Aorta (tissue), 5 donors: ENCODE measurements around the gene HEXD. TPM values are rescaled to one million over a fixed set of nuclear protein-coding genes. Genes with fewer than 3 reads are reported as not detected.
"Not testable (repeated sequence)": the region's sequence is repeated elsewhere in the genome, so short reads cannot be mapped to it uniquely, and the experiment has no call there.

ENCODE experiments used
- ATAC-seq: fragments of 200-7000 bp; cut with Tn5 transposase; one replicate; pipeline ENCODE4 v1.9.1; 2022; ENCODE audit warnings: moderate library complexity; ENCODE audit not compliant: low FRiP score
- DNase-seq, 2 donors: peaks; one replicate each; pipeline ENCODE4 v3.0.0-alpha.2; 2020
- H3K27ac ChIP-seq, 2 donors: one replicate each; pipeline ENCODE4 v1.5.1; 2013; ENCODE audit warnings: low read length in 2 of 2, mild to moderate bottlenecking in 2 of 2, moderate library complexity in 2 of 2, control low read depth in 1 of 2, inconsistent platforms in 1 of 2, low read depth in 1 of 2
- H3K27me3 ChIP-seq, 2 donors: one replicate each; pipeline ENCODE4 v1.6.1; 2013; ENCODE audit warnings: control low read depth in 1 of 2, low read length in 1 of 2, mild to moderate bottlenecking in 1 of 2, moderate library complexity in 1 of 2; ENCODE audit not compliant: insufficient read depth in 2 of 2, control insufficient read depth in 1 of 2
- H3K36me3 ChIP-seq, 2 donors: one replicate each; pipeline ENCODE4 v1.6.1; 2013; ENCODE audit warnings: control low read depth in 1 of 2, low read length in 1 of 2, mild to moderate bottlenecking in 1 of 2; ENCODE audit not compliant: insufficient read depth in 2 of 2, control insufficient read depth in 1 of 2
- H3K4me1 ChIP-seq, 2 donors: one replicate each; pipeline ENCODE4 v1.6.1; 2013; ENCODE audit warnings: low read length in 2 of 2, control low read depth in 1 of 2, mild to moderate bottlenecking in 1 of 2, moderate library complexity in 1 of 2; ENCODE audit not compliant: insufficient read depth in 2 of 2, control insufficient read depth in 1 of 2
- H3K4me3 ChIP-seq, 2 donors: one replicate each; pipeline ENCODE4 v1.5.1; 2013; ENCODE audit warnings: low read length in 2 of 2, control low read depth in 1 of 2, mild to moderate bottlenecking in 1 of 2
- H3K9me3 ChIP-seq: one replicate; pipeline ENCODE4 v1.6.1; 2013; ENCODE audit warnings: mild to moderate bottlenecking, low read length; ENCODE audit not compliant: control insufficient read depth
- WGBS, 2 donors: extraction: QIAGEN DNeasy Blood & Tissue Kit; methylation state at CpG; one replicate each; pipeline ENCODE4 v1.1.7; 2013; 5-methylcytosine and 5-hydroxymethylcytosine counted together
- intact Hi-C, 2 donors: fragments of 100-400 bp; cut with DNase I; formaldehyde crosslinking; loops; one replicate each; pipeline versions ENCODE4 v1.14.2 to v1.15.0; 2022
- long read RNA-seq, 2 donors: library from polyadenylated mRNA; unstranded; transcript quantifications; one replicate each; pipeline ENCODE4 v2.0.0, GENCODE V29; 2020 to 2021
- polyA plus RNA-seq, 2 donors: library from polyadenylated mRNA; stranded (reverse); fragments of 200-250 nt; gene quantifications; one replicate each; pipeline ENCODE4 v1.2.3, GENCODE V29; 2013
- total RNA-seq, 2 donors: library from RNA; stranded (reverse); fragmentation: NEBNext Ultra II Directional; extraction: Animal tissue kit (Norgen Biotek cat#: 25700); gene quantifications; one replicate each; pipeline ENCODE4 v1.2.1, GENCODE V29; 2021
- donor health status: healthy with polysubstance abuse.
- donor health status: Bipolar disorder and iron deficiency.
- donor health status: DM: no; HTN: no; CAD: no.
- donor health status: DM: no; HTN: no; CAD: no.
- donor health status: DM: yes; HTN: yes; CAD: no.

The HEXD gene
- 10 to 100 TPM; 14.8 to 34.7 TPM for total RNA-seq
- polyA plus RNA-seq, result 100 to 1,000 TPM in 1 of 2 donors, 10 to 100 TPM in 1; 15.7 to 133 TPM
- long read RNA-seq, donor 1, partial matches to known transcripts, result 30 of 47 reads
- long read RNA-seq, donor 1, other reads (novel, unspliced or antisense), result 17 of 47 reads
- long read RNA-seq, donor 2, partial matches to known transcripts, result 5 of 18 reads
- long read RNA-seq, donor 2, other reads (novel, unspliced or antisense), result 12 of 18 reads

DNA sequence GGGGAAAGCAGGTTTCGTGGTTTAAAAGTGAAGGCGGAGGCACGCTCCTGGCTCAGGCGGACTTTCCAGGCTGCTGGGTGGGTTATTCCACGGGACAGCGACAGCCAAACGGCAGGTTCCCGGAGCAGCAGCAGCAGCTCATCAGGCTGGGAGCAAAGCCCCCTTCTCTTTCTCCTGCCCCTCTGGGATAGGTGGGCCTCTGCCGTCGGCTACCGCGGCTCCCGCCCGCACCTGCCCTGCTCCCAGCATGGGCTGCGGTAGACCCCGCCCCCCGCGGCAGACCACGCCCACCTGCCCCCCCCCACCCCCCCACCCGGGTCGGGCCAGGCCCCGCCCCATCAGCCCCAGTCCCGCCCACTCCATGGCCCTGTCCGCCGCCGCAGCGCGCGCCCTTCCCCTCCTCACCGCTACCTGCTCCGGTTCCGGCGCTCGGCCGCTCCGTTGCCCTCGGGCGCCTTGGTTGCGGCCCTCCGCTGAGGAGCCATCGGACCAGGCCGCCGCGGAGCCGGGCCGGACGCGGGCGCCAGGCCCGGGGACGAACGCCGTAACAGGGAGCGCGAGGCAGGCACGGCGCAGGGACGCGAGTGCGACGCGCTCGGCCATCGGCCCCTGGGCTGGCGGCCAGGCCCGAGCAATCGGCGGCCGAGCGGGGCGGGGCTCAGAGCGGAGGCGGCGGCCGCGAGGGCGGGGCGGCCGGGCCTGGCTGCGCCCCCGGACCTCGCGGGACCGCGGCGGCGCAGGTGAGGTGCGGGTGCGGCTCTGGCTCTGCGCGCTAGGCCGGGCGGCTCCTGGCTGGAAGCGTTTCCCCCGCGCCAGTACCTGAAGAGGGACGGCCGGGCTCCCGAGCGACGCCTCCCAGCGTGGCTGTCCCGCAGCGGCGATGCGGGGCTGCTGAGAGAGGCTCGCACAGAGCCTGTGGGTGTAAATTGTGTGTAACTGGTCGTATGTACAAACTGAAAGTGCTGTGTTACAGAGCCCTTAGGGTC, at the start of gene HEXD, which contains the start of gene OGFOD3:
Gene HEXD, plus strand, starts transcription at position 347 of the 986 bp plus-strand sequence. CDS start 1,453 bp downstream, outside the sequence.
Gene OGFOD3, minus strand, starts transcription at position 586 of the 986 bp plus-strand sequence. Its CDS starts 101 bp downstream, at position 485.
- Histone ChIP-seq H3K4me1 (no peaks in the 10 kb centered on the region), H3K4me3 (peak within 1 kb of the TSS; percentile 59 to 85), H3K27ac (peak within 1 kb of the TSS in 1 of 2 donors; percentile 74), H3K9me3 (no peaks in the 10 kb centered on the region), H3K27me3 (no peaks in the 10 kb centered on the region), H3K36me3 (no peaks in the 10 kb centered on the region)
- peak; percentile 86 to 93 for DNase-seq
- 1 to 2% methylated on average over 75 to 108 of the region's 108 CpGs for WGBS, 2 donors
- intact Hi-C loops, result loop anchor here (2.0 to 10.0 kb wide), 2 partner anchors 137 to 231 kb away; partner anchors contain the start of gene WDR45B (in 1 of the 2)
- ATAC-seq, result peak; percentile 93

DNA sequence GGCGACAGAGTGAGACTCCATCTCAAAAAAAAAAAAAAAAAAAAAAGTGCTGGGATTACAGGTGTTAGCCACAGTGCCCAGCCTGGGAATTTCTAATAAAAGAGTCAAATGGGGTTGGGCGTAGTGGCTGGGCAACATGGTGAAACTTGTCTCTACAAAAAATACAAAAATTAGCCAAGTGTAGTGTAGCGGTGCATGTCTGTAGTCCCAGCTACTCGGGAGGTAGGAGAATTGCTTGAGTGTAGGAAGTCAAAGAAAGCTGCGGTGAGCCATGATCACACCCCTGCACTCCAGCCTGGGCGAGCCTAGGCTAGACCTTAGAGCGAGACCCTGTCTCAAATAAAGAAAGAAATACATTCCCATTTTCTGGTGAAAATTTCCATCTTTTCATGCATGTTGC, 48.9 kb upstream of the HEXD start:
- no peaks in the 10 kb centered on the region for H3K27me3 ChIP-seq
- 91 to 97% methylated on average over 6 to 7 of the region's 7 CpGs for WGBS, 2 donors
- no peak for ATAC-seq
- no peaks in the 10 kb centered on the region for H3K9me3 ChIP-seq
- no peak overlapping the region for H3K4me3 ChIP-seq
- no peak for DNase-seq
- intact Hi-C loops, result no loop called here
- H3K36me3 ChIP-seq, result no peaks in the 10 kb centered on the region
- no peak overlapping the region for H3K27ac ChIP-seq
- no peaks in the 10 kb centered on the region for H3K4me1 ChIP-seq

DNA sequence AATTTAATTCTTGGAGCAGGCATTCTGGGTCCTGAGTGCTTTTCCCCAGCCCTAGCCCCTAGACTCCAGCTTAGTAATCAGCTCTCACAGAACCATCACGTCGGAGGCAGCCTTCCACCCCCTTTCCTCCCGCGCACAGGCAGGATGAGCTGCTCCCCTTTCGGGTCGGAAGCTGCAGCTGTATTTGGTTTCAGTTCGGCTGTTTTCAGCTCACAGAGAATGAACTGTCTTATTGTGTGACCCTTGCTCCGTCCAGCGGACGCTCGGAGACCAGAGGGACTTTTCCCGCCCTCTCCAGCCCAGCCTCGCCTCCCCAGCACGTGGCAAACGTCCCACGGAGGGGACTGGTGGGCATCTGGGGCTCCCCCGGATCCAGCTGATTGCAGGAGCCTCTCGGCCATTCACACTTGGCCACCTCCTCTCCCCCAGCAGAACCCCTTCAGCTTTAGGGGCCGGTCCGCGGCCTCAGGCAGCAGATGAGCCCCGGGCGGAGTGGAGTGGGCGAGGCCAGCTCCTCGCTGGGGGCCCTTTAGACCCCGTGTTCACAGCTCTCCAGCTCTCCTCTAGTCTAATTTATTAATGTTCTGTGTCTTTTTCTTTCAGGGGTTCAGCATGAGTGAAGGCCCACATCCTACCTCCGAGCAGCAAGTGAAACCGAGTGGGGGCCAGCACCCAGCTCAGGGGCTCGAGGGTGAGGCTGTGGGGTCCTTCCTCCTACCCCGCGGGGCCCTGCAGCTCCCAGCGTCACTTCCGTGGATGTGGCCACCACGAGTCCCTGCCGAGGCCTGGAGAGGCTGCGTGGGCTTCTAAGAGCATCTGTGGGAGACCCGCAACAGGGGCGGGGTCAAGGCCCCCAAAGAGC, 47.4 kb upstream of the HEXD start:
- Histone ChIP-seq H3K9me3 (no peaks in the 10 kb centered on the region), H3K4me1 (no peaks in the 10 kb centered on the region), H3K36me3 (no peaks in the 10 kb centered on the region), H3K4me3 (peak overlapping the region in 1 of 2 donors; percentile 1), H3K27me3 (no peaks in the 10 kb centered on the region), H3K27ac (no peak overlapping the region)
- ATAC-seq (peak; percentile 8), DNase-seq (no peak)
- 36 to 39% methylated on average over 38 of the region's 38 CpGs for WGBS, 2 donors
- intact Hi-C loops, result no loop called here

DNA sequence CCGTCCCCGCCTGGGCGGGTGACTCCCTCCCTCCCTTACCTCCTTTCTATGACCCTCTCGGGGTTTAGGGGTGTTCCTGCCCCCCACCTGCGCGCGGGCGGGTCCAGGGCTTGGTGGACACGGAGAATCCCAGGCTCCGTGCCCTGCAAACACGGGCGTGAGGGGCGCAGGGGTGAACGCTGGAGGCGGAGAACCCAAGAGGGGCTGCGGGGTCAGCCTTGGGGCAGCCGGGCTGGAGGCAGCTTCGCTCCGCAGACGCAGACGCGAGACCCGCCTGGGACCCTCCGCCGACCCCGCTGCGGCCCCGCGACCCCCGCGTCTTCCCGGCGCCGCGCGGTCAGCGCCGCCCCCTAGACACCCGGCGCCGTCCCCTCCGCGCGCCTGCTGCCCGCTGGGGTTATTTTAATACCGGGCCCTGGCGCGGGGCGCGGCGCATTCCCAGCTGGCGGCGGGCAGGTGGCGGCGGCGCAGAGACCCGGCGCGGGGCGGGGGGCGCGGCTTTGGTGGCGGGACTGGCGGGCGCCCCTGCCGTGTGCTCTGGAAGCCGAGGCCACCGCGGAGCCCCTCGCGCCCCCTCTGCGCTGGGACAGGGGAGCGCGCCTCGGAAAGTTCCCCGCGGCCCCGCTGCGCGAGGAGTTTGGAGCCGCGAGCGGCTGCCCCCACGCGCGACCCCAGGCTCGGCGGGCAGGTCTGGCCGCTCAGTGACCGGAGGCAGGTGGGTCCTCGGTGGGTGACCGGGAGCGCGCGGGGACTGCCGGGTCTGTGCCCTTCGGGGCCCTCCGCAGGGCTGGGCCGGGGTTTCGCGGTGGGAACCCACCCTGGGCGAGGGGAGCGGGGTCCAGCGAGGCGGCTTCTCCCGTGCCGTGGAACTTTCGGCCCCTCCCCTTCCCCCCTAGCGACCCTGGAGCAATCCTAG, 46.6 kb upstream of the HEXD start, which contains the start of gene UTS2R:
Gene UTS2R, plus strand, starts transcription at position 433 of the 916 bp plus-strand sequence. CDS start 2,560 bp downstream, outside the sequence.
- whole genome bisulfite sequencing, 2 donors, result 2 to 3% methylated on average over 80 to 109 of the region's 109 CpGs
- DNase-seq, result no peak
- intact Hi-C loops, result no loop called here
- Histone ChIP-seq H3K4me1 (no peaks in the 10 kb centered on the region), H3K4me3 (peak within 1 kb of the TSS in 1 of 2 donors; percentile 1), H3K36me3 (no peaks in the 10 kb centered on the region), H3K27me3 (no peaks in the 10 kb centered on the region), H3K27ac (no peak within 1 kb of the TSS), H3K9me3 (no peaks in the 10 kb centered on the region)
- ATAC-seq, result no peak

DNA sequence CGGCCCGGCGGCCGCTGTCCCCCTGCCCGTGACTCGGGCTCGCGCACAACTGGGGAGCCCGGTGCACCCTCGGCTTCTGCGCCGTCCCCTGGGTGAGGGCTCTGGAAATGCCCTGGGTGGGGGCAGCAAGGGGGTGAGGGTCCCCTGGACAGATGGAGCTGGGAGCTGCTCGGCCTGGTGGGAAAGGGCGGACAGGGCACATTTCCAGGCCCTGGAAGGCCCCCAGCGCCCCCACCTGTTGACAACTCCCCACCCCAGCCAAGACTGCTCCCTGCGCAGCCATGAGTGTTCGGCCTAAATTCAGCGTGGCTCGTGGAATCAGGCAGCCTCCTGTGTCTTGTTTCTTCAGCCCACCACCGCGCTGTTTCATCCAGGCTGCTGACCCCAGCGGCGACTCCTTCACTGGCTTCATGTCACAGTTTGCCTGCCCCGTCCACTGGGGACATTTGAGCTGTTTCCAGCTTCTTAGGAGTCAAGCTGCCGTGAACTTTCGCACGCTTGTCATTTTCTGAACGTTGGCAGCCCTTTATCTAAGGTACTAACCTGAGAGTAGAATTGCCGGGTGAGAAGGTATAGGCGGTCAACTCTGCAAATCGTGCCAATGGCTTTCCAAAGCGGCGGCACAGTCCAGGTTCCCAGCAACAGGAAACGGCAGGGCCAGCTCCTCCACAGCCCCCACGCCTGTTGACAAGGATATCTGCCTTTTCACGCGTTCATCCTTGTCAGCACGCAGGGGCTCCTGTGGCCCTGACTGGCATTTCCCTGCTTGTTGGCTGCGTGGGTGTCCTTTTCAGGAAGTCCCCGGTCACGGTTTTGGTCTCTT, 45.7 kb upstream of the HEXD start:
- DNase-seq (peak in 1 of 2 donors; percentile 47), ATAC-seq (no peak)
- Histone ChIP-seq H3K27ac (no peak overlapping the region), H3K9me3 (no peaks in the 10 kb centered on the region), H3K4me3 (no peak overlapping the region), H3K27me3 (no peaks in the 10 kb centered on the region), H3K36me3 (no peaks in the 10 kb centered on the region), H3K4me1 (no peaks in the 10 kb centered on the region)
- intact Hi-C loops, result no loop called here
- 40 to 61% methylated on average over 31 to 41 of the region's 41 CpGs for whole genome bisulfite sequencing, 2 donors

DNA sequence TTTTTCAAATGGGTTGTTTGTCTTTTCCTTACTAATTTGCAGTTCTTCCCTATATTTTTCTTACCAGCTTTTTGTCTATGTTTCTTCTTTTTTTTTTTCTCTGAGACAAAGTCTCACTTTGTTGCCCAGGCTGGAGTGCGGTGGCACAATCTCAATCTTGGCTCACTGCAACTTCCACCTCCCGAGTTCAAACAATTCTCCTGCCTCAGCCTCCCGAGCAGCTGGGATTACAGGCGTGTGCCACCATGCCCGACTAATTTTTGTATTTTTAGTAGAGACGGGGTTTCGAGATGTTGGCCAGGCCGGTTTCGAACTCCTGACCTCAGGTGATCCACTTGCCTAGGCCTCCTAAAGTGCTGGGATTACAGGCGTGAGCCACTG, 45.1 kb upstream of the HEXD start:
- H3K27me3 ChIP-seq, intact Hi-C loops, H3K9me3 ChIP-seq, H3K36me3 ChIP-seq, ATAC-seq, H3K4me3 ChIP-seq, H3K27ac ChIP-seq, H3K4me1 ChIP-seq: not testable (repeated sequence)
- DNase-seq, result peak in 1 of 2 donors; percentile 19
- 74 to 87% methylated on average over 10 of the region's 10 CpGs for WGBS, 2 donors
